GM19468 (cell line): ENCODE data around the gene ERBB3.

ENCODE experiments used
- ATAC-seq: cut with Tn5 transposase; IDR thresholded peaks from one replicate; pipeline ENCODE4 v1.9.1; 2021; ENCODE audit warnings: mild to moderate bottlenecking, moderate library complexity, moderate number of reproducible peaks; ENCODE audit not compliant: unreplicated experiment; ENCODE audit errors: extremely low read depth

The ERBB3 gene

GRCh38 chr12:56078931-56079722, 838 bp upstream of the ERBB3 start:
- ATAC-seq: no peak

DNA sequence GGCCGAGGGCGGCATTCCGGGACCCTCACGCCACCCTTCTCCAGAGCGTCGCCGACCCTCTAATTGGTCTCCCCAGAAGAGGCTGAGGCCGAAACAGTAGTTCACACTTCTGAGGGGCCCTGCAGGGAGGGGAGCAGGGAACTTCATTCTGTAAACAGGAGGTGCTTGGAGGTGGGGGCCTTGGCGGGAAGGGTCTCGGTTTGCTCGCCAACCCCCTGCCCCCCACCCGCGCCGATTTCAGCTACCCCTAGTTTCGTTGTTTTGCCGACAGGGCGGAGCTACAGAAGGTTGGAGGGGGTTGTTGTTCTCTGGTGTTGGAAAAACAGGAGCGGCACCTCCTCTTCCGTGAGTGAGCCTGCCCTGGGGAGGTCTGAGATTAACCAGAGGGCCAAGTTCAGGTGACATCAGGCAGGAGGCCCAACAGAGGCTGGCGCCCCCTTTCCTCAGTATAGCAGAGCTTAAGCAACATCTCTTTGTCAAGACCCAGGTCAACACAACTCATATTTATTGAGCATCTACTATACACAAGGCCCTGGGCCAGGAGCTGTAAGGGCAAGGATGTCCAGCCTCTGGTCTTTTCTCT, 682 bp downstream of the ERBB3 start:
- no peak for ATAC-seq

- no peak for ATAC-seq
These were observed 1.7 kb downstream of the ERBB3 start for GRCh38 chr12:56081393-56082347.

- ATAC-seq: no peak
These were observed 2.4 kb downstream of the ERBB3 start for GRCh38 chr12:56082382-56082781.

- no peak for ATAC-seq
These were observed 3.0 kb downstream of the ERBB3 start for GRCh38 chr12:56082967-56083366.

GRCh38 chr12:56084958-56085543, 5.1 kb downstream of the ERBB3 start:
- ATAC-seq: no peak

DNA sequence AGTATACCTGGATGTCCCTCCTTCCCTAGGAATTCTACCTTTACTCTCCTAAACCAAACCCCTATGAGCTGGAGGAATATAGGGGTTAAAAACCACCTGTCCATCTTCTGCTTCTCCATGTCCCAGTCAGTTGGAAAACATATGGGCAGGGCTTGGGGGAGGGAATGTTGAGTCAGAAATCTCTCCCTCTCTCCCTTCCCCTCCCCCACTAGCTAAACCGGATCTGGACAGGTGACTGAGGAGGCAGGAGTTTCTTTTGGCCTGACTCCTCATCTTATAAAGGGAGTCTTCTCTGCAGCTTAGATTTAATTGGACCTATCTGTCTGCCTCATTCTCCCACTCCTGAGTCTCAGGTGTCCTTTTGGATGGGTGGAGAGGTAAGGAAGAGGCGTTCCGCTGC, 6.1 kb downstream of the ERBB3 start:
- no peak for ATAC-seq

- no peak for ATAC-seq
These were observed 6.6 kb downstream of the ERBB3 start for GRCh38 chr12:56086608-56087007.

- ATAC-seq: no peak
These were observed 7.3 kb downstream of the ERBB3 start for GRCh38 chr12:56087220-56087619.

DNA sequence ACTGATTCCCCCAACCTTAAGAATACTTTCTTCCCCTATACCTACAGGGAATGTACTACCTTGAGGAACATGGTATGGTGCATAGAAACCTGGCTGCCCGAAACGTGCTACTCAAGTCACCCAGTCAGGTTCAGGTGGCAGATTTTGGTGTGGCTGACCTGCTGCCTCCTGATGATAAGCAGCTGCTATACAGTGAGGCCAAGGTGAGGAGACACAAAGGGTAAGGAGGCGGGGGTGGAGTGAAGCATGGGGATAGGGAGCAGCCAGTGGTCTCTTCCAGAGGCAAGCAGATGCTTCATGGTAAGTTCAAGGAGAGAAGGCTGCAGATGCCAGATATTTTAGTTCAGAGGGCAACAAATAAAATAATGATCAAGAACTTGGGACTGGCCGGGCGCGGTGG, 17.8 kb downstream of the ERBB3 start:
- ATAC-seq: no peak

DNA sequence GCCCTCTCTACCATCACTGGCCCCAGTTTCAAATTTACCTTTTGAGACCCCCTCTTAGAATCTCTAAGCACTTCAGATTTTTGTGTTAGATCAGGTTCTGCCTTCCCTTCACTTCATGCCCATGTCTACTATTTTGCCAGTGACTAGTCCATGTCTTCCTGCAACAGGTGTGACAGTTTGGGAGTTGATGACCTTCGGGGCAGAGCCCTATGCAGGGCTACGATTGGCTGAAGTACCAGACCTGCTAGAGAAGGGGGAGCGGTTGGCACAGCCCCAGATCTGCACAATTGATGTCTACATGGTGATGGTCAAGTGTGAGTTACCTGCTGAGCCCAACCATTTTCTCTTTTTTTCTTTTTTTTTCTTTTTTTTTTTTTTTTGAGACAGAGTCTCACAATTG, 18.6 kb downstream of the ERBB3 start:
- ATAC-seq: no peak

DNA sequence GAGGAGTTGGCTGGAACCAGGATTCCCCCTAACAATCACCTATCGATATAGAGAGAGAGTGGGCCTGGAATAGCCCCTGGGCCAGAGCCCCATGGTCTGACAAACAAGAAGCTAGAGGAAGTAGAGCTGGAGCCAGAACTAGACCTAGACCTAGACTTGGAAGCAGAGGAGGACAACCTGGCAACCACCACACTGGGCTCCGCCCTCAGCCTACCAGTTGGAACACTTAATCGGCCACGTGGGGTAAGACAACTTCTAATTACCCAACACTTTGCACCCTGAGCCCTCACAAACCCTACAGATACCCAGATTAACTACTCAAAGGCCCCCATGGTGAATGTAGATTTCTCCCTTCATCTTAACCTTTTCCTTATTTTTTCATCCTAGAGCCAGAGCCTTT, 19.8 kb downstream of the ERBB3 start:
- no peak for ATAC-seq

GRCh38 chr12:56101045-56101444, 21.1 kb downstream of the ERBB3 start:
- ATAC-seq: no peak

GRCh38 chr12:56102683-56103065, 22.7 kb downstream of the ERBB3 start:
- ATAC-seq: no peak

DNA sequence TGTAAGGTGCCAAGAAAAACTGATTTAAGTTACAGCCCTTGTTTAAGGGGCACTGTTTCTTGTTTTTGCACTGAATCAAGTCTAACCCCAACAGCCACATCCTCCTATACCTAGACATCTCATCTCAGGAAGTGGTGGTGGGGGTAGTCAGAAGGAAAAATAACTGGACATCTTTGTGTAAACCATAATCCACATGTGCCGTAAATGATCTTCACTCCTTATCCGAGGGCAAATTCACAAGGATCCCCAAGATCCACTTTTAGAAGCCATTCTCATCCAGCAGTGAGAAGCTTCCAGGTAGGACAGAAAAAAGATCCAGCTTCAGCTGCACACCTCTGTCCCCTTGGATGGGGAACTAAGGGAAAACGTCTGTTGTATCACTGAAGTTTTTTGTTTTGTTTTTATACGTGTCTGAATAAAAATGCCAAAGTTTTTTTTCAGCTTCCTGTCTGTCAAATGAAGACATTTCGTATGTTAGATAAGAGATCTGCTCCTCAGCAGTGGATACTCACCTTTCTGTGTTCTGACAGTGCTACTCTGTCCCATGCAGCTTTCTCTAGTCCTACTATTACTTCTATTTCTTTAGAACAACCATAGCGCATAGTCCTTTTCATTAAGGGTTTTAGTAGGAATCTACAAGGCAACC, 23.2 kb downstream of the ERBB3 start:
- no peak for ATAC-seq

GRCh38 chr12:56103823-56104108, 23.8 kb downstream of the ERBB3 start:
- ATAC-seq: no peak

DNA sequence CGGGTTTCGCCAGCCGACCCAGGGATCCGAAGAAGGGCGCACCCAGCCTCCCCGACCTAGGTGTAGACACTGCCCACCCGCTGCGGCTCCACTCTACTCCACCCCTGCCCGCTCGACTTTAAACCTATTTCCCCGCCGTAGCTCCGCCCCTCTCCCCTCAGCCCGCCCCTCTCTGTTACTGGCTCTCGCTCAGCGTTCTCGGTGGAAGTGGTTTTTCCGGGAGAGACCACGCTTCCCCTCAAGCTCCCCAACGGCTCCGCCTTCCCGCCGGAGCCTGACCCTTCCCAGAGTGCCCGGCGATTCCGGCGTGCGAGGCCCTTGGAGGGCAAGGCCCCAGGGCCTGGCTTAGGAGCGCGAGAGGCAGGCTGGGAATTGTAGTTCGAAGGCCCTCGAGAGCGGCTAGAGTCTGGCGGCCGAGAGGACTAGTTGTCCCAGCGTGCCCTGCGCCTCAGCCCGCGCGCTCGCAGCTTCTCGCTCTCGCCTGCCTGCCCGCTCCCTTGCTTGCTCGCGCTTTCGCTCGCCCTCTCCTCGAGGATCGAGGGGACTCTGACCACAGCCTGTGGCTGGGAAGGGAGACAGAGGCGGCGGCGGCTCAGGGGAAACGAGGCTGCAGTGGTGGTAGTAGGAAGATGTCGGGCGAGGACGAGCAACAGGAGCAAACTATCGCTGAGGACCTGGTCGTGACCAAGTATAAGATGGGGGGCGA, 24.3 kb downstream of the ERBB3 start, which contains the start of gene PA2G4:
TSS of gene PA2G4 (plus strand) at position 451 of the 706 bp plus-strand sequence. CDS start at position 630, 179 bp downstream.
- ATAC-seq: peak; percentile 86

DNA sequence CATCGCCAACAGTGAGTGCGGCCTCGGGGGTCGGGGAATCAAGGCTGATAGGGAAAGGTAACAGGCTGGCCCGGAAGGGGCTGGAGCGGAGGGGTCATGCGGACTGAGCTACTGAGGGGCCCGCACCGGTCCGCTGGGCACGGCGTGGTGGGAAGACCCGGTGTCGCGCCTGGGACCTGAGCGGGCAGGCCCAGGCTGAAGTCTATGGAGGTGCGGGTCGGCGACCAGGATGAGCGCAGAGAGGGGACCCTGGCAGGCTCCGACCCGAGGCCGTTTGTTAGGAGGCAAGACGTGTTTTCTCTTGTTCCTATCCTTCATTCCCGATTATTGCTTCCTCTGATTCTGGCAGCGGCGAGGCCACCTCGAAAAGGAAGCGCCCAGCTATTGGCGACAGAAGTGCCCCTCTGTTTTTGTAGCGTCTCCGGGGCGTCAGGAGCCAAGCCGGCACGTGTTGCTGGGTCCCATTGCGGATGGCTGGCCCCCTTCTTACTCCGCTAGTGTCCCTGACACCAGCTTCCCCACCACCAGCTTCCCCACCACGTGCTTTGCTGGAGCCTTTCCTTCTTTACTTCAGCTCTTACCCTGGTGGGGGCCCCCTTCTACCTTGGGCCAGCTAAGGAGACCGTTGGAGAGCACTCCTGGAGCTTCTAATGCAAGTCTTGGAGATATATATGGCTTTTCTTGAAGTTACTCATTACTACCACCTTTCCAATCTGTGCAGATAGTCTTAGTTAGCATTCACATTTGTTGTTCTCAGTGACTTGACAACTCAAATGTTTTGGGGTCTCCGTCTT, 25.0 kb downstream of the ERBB3 start:
- no peak for ATAC-seq

- ATAC-seq: no peak
These were observed 25.6 kb downstream of the ERBB3 start for GRCh38 chr12:56105609-56105902.
